ENCODE results near the gene BOC. TPM values are rescaled to one million over a fixed set of nuclear protein-coding genes. Genes with fewer than 3 reads are reported as not detected.

Gene BOC
- polyA plus RNA-seq, 3 donors from 2014 or later, result not detected

- Mint-ChIP-seq H3K9me3 (no peaks in the 10 kb centered on the region), H3K27me3 (ENCODE audit: low read depth in 3 of 3) (peaks cover 0 to 2% (median 1%) of the 10 kb centered on the region in 3 donors), H3K36me3 (no peaks in the 10 kb centered on the region), H3K4me1 (peaks cover 21% of the 10 kb centered on the region in 2 donors), H3K4me3 (peak overlapping the region; percentile 57 to 86 (median 79)), H3K27ac (peak overlapping the region in 5 of 6 donors; percentile 51 to 89 (median 85))
- DNase-seq, result peak; percentile 10 to 33 (median 21)
These were observed 64.8 kb downstream of the BOC start for GRCh38 chr3:113275929-113276750.

GRCh38 chr3:113276751-113277080 is 65.4 kb downstream of the BOC start:
- H3K4me3 Mint-ChIP-seq, result peak overlapping the region in 4 of 5 donors; percentile 77 to 86 (median 79)
- no peaks in the 10 kb centered on the region for H3K9me3 Mint-ChIP-seq
- H3K27me3 Mint-ChIP-seq (ENCODE audit: low read depth in 3 of 3), result peaks cover 0 to 2% (median 1%) of the 10 kb centered on the region in 3 donors
- H3K36me3 Mint-ChIP-seq, result no peaks in the 10 kb centered on the region
- no peak for DNase-seq
- H3K4me1 Mint-ChIP-seq, result peaks cover 21% of the 10 kb centered on the region in 2 donors
- peak overlapping the region in 4 of 6 donors; percentile 72 to 89 (median 86) for H3K27ac Mint-ChIP-seq

- Mint-ChIP-seq H3K27ac (peak overlapping the region in 2 of 6 donors; percentile 22 to 87), H3K4me3 (peak overlapping the region in 1 of 5 donors; percentile 38), H3K36me3 (no peaks in the 10 kb centered on the region), H3K27me3 (ENCODE audit: low read depth in 3 of 3) (peaks cover 0 to 5% (median 0%) of the 10 kb centered on the region in 3 donors), H3K9me3 (no peaks in the 10 kb centered on the region), H3K4me1 (peaks cover 21% of the 10 kb centered on the region in 2 donors)
- no peak for DNase-seq
These were observed 66.1 kb downstream of the BOC start for GRCh38 chr3:113277414-113277813.

- Mint-ChIP-seq H3K27me3 (ENCODE audit: low read depth in 3 of 3) (peaks cover 0 to 6% (median 0%) of the 10 kb centered on the region in 3 donors), H3K4me3 (no peak overlapping the region), H3K27ac (no peak overlapping the region), H3K4me1 (peaks cover 21% of the 10 kb centered on the region in 2 donors), H3K36me3 (no peaks in the 10 kb centered on the region), H3K9me3 (no peaks in the 10 kb centered on the region)
- no peak for DNase-seq
These were observed 66.7 kb downstream of the BOC start for GRCh38 chr3:113277941-113278598.

- Mint-ChIP-seq H3K27me3 (ENCODE audit: low read depth in 3 of 3) (peaks cover 0 to 6% (median 0%) of the 10 kb centered on the region in 3 donors), H3K36me3 (no peaks in the 10 kb centered on the region), H3K27ac (no peak overlapping the region), H3K4me1 (peaks cover 21% of the 10 kb centered on the region in 2 donors), H3K9me3 (no peaks in the 10 kb centered on the region), H3K4me3 (no peak overlapping the region)
- no peak for DNase-seq
These were observed 67.2 kb downstream of the BOC start for GRCh38 chr3:113278599-113278955.

GRCh38 chr3:113279686-113280085 is 68.3 kb downstream of the BOC start:
- no peak overlapping the region for H3K27ac Mint-ChIP-seq

GRCh38 chr3:113283306-113283705 is 71.9 kb downstream of the BOC start:
- H3K4me3 Mint-ChIP-seq, result no peak overlapping the region
- H3K27ac Mint-ChIP-seq, result no peak overlapping the region
- no peak for DNase-seq
- no peaks in the 10 kb centered on the region for H3K4me1 Mint-ChIP-seq
- H3K27me3 Mint-ChIP-seq (ENCODE audit: low read depth in 3 of 3), result peaks cover 0 to 6% (median 3%) of the 10 kb centered on the region in 3 donors
- no peaks in the 10 kb centered on the region for H3K36me3 Mint-ChIP-seq
- no peaks in the 10 kb centered on the region for H3K9me3 Mint-ChIP-seq

More at GRCh38 chr3:113279686-113280085, 68.3 kb downstream of the BOC start:
- Mint-ChIP-seq H3K4me3 (no peak overlapping the region), H3K36me3 (no peaks in the 10 kb centered on the region), H3K4me1 (peaks cover 21% of the 10 kb centered on the region in 2 donors), H3K9me3 (no peaks in the 10 kb centered on the region), H3K27me3 (ENCODE audit: low read depth in 3 of 3) (peaks cover 0 to 8% (median 0%) of the 10 kb centered on the region in 3 donors)
- no peak for DNase-seq

- H3K4me1 Mint-ChIP-seq, result no peaks in the 10 kb centered on the region
- no peaks in the 10 kb centered on the region for H3K9me3 Mint-ChIP-seq
- H3K36me3 Mint-ChIP-seq, result no peaks in the 10 kb centered on the region
- DNase-seq, result no peak
- peaks cover 0 to 6% (median 3%) of the 10 kb centered on the region in 3 donors for H3K27me3 Mint-ChIP-seq (ENCODE audit: low read depth in 3 of 3)
- H3K27ac Mint-ChIP-seq, result no peak overlapping the region
- no peak overlapping the region for H3K4me3 Mint-ChIP-seq
These were observed 73.2 kb downstream of the BOC start for GRCh38 chr3:113284453-113285050.

GRCh38 chr3:113285226-113285625 is 73.9 kb downstream of the BOC start:
- Mint-ChIP-seq H3K27ac (no peak overlapping the region), H3K9me3 (no peaks in the 10 kb centered on the region)

GRCh38 chr3:113285741-113286140 is 74.4 kb downstream of the BOC start:
- peak overlapping the region in 1 of 6 donors; percentile 42 for H3K27ac Mint-ChIP-seq
- peaks cover 0 to 6% (median 5%) of the 10 kb centered on the region in 3 donors for H3K27me3 Mint-ChIP-seq (ENCODE audit: low read depth in 3 of 3)
- no peak for DNase-seq
- no peaks in the 10 kb centered on the region for H3K9me3 Mint-ChIP-seq
- no peaks in the 10 kb centered on the region for H3K4me1 Mint-ChIP-seq
- H3K36me3 Mint-ChIP-seq, result no peaks in the 10 kb centered on the region
- no peak overlapping the region for H3K4me3 Mint-ChIP-seq

More at GRCh38 chr3:113285226-113285625, 73.9 kb downstream of the BOC start:
- peaks cover 0 to 6% (median 5%) of the 10 kb centered on the region in 3 donors for H3K27me3 Mint-ChIP-seq (ENCODE audit: low read depth in 3 of 3)
- H3K4me1 Mint-ChIP-seq, result no peaks in the 10 kb centered on the region
- H3K36me3 Mint-ChIP-seq, result no peaks in the 10 kb centered on the region
- H3K4me3 Mint-ChIP-seq, result no peak overlapping the region
- DNase-seq, result no peak

- no peak overlapping the region for H3K27ac Mint-ChIP-seq
- no peaks in the 10 kb centered on the region for H3K9me3 Mint-ChIP-seq
- H3K36me3 Mint-ChIP-seq, result no peaks in the 10 kb centered on the region
- H3K4me3 Mint-ChIP-seq, result no peak overlapping the region
- peaks cover 0 to 6% (median 5%) of the 10 kb centered on the region in 3 donors for H3K27me3 Mint-ChIP-seq (ENCODE audit: low read depth in 3 of 3)
- no peak for DNase-seq
- no peaks in the 10 kb centered on the region for H3K4me1 Mint-ChIP-seq
These were observed 75.2 kb downstream of the BOC start for GRCh38 chr3:113286524-113286923.

GRCh38 chr3:113287111-113287802 is 75.9 kb downstream of the BOC start:
- Mint-ChIP-seq H3K4me3 (no peak overlapping the region), H3K36me3 (no peaks in the 10 kb centered on the region), H3K4me1 (no peaks in the 10 kb centered on the region), H3K27ac (no peak overlapping the region), H3K9me3 (no peaks in the 10 kb centered on the region), H3K27me3 (ENCODE audit: low read depth in 3 of 3) (peaks cover 0 to 5% (median 4%) of the 10 kb centered on the region in 3 donors)
- no peak for DNase-seq

- no peaks in the 10 kb centered on the region for H3K36me3 Mint-ChIP-seq
- no peak overlapping the region for H3K27ac Mint-ChIP-seq
- peak; percentile 45 to 46 (median 45) for DNase-seq
- H3K4me1 Mint-ChIP-seq, result no peaks in the 10 kb centered on the region
- peaks cover 0 to 5% (median 2%) of the 10 kb centered on the region in 3 donors for H3K27me3 Mint-ChIP-seq (ENCODE audit: low read depth in 3 of 3)
- H3K9me3 Mint-ChIP-seq, result no peaks in the 10 kb centered on the region
- H3K4me3 Mint-ChIP-seq, result no peak overlapping the region
These were observed 76.7 kb downstream of the BOC start for GRCh38 chr3:113287803-113288648.

Measured in immature natural killer cell (primary cell).